Subcutaneous adipose tissue (tissue), 4 donors: ENCODE results near the gene ZSCAN2. TPM values are rescaled to one million over a fixed set of nuclear protein-coding genes. Genes with fewer than 3 reads are reported as not detected.

Experiments
- total RNA-seq, 4 donors: library from RNA; depleted of rRNA; stranded (reverse); fragments of >200 nt; gene quantifications; one replicate each; pipeline ENCODE4 v1.1.0, GENCODE V29; 2016
- TF ChIP-seq, protein P1 (sequence below): fragments of 450-650 bp; IDR thresholded peaks from one replicate; pipeline ENCODE4 v1.5.1; 2016; ENCODE audit warnings: low read depth, mild to moderate bottlenecking, control low read depth, antibody characterized with exemption, moderate library complexity

The ZSCAN2 gene
- total RNA-seq, 4 donors from 2014 or later: 7.8 to 26.0 (median 10.2) TPM

- TF ChIP-seq, protein P1, sequence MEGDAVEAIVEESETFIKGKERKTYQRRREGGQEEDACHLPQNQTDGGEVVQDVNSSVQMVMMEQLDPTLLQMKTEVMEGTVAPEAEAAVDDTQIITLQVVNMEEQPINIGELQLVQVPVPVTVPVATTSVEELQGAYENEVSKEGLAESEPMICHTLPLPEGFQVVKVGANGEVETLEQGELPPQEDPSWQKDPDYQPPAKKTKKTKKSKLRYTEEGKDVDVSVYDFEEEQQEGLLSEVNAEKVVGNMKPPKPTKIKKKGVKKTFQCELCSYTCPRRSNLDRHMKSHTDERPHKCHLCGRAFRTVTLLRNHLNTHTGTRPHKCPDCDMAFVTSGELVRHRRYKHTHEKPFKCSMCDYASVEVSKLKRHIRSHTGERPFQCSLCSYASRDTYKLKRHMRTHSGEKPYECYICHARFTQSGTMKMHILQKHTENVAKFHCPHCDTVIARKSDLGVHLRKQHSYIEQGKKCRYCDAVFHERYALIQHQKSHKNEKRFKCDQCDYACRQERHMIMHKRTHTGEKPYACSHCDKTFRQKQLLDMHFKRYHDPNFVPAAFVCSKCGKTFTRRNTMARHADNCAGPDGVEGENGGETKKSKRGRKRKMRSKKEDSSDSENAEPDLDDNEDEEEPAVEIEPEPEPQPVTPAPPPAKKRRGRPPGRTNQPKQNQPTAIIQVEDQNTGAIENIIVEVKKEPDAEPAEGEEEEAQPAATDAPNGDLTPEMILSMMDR: no peak
Measured at GRCh38 chr15:84659904-84660781, 59.3 kb downstream of the ZSCAN2 start.

GRCh38 chr15:84661001-84661400, 60.2 kb downstream of the ZSCAN2 start:
- TF ChIP-seq, protein P1: no peak

DNA sequence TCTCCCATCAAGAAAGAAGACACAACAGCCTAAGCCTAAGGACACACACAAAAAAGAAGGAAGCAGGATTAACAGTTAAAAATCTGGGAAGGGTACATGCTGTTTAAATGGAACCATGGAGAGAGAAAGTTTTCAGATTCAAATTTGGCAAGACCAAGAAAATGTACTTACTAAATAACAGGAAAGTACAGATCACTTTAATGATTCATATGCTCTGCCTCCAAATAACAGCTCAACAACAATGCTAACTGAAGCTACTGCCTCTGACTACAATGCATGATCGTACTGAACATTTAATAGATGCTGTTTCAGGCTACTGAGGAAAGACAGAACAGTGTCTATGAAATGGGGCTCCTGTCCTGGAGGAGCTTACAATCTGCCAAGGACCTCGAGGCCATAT, 65.6 kb downstream of the ZSCAN2 start:
- TF ChIP-seq, protein P1: no peak

GRCh38 chr15:84668221-84668982, 67.6 kb downstream of the ZSCAN2 start:
- TF ChIP-seq, protein P1: no peak

DNA sequence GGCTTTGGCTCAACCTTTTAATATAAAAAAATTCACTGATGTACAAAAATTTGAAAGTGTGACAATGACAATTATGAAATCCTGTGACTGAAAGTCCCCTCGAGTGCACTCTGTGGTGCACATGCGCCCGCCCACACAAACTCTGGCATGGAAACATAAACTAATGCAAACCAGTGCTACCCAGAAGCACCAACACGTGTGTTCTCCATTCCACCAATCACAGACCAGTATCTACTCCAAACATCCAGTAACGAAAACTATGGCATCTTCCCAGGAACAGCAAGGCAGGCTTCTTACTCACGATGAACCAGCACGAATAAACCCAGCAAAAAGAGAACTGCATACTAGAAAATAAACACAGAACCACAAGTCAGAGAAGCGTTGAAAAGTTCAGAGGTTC, 68.9 kb downstream of the ZSCAN2 start:
- TF ChIP-seq, protein P1: no peak

DNA sequence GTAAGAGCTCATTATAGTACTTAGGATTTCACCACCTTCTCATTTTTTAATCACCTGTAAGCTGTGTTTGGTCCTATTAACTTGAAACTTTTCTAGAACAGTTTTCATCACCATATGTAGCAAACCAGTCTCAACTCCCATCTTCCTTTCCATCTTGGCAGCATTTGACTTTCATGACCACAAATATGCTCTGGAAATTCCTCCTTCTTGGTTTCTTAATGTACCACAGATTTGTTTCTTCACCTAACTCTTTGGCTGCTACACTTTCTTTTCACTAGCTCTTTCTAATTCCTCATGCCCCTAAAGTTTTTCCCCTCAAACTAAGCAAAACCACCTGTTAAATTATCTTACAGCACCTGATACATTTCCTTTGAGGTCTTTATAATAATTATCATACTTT, 70.4 kb downstream of the ZSCAN2 start:
- TF ChIP-seq, protein P1: no peak

Other genes with a start within 250 kb of the ZSCAN2 start
- gene WDR73, start 53.3 kb downstream of the ZSCAN2 start, total RNA-seq: 10 to 100 TPM in 3 of 4 donors, 1 to 10 TPM in 1; 9.5 to 19.8 (median 15.8) TPM
- gene NMB, start 57.2 kb downstream of the ZSCAN2 start, total RNA-seq: 10 to 100 TPM; 28.6 to 72.3 (median 43.0) TPM
- 100 to 1,000 TPM; 185 to 250 (median 214) TPM for gene SEC11A, start 115.1 kb downstream of the ZSCAN2 start, total RNA-seq
- gene ZNF592, start 147.6 kb downstream of the ZSCAN2 start, total RNA-seq: 10 to 100 TPM; 19.2 to 35.2 (median 20.4) TPM
- gene ALPK3, start 216.3 kb downstream of the ZSCAN2 start, total RNA-seq: 10 to 100 TPM in 2 of 4 donors, 1 to 10 TPM in 2; 3.3 to 70.3 (median 8.1) TPM